Psoas muscle (tissue), 8 donors: ENCODE measurements around the gene CDKN2C. TPM values are rescaled to one million over a fixed set of nuclear protein-coding genes. Genes with fewer than 3 reads are reported as not detected.
"Not testable (repeated sequence)": the region's sequence is repeated elsewhere in the genome, so short reads cannot be mapped to it uniquely, and the experiment has no call there.

ENCODE experiments used
- ATAC-seq, 4 donors: fragments of 200-7000 bp; cut with Tn5 transposase; one replicate each; pipeline ENCODE4 v1.9.1; 2020; ENCODE audit warnings: moderate library complexity in 3 of 4, mild to moderate bottlenecking in 2 of 4
- DNase-seq, 2 donors: peaks; one replicate each; pipeline ENCODE4 v3.0.0-alpha.2; 2020
- H3K27ac ChIP-seq: fragments of 200-600 bp; one replicate; pipeline ENCODE4 v1.8.0; 2022
- H3K27me3 ChIP-seq, 3 donors: fragments of 200-600 bp in 1 of 3; one replicate each; pipeline versions ENCODE4 v1.6.1 to v1.8.0; 2013 to 2022; ENCODE audit warnings: low read length in 2 of 3, mild to moderate bottlenecking in 2 of 3, moderate library complexity in 1 of 3; ENCODE audit not compliant: insufficient read depth in 3 of 3
- H3K36me3 ChIP-seq, 2 donors: fragments of 200-600 bp in 1 of 2; one replicate each; pipeline versions ENCODE4 v1.6.1 to v1.8.0; 2013 to 2022; ENCODE audit warnings: low read depth in 1 of 2, mild to moderate bottlenecking in 1 of 2, moderate library complexity in 1 of 2; ENCODE audit not compliant: insufficient read depth in 1 of 2
- H3K4me1 ChIP-seq: fragments of 200-600 bp; one replicate; pipeline ENCODE4 v1.8.0; 2022
- H3K4me3 ChIP-seq: fragments of 200-600 bp; one replicate; pipeline ENCODE4 v1.8.0; 2022; ENCODE audit warnings: mild to moderate bottlenecking
- H3K9me3 ChIP-seq: fragments of 200-600 bp; one replicate; pipeline ENCODE4 v1.8.0; 2022
- CTCF ChIP-seq: fragments of 200-600 bp; IDR thresholded peaks from one replicate; pipeline ENCODE4 v1.8.0; 2022; ENCODE audit warnings: antibody characterized with exemption
- WGBS, 3 donors: extraction: QIAGEN DNeasy Blood & Tissue Kit; methylation state at CpG; one replicate each; pipeline versions ENCODE4 v1.1.6 to v1.1.7; 2013; 5-methylcytosine and 5-hydroxymethylcytosine counted together
- intact Hi-C, 2 donors: fragments of 100-400 bp; cut with DNase I; formaldehyde crosslinking; loops; one replicate each; pipeline versions ENCODE4 v1.11.0 to v1.14.2; 2022
- polyA plus RNA-seq, 3 donors: library from polyadenylated mRNA; stranded (reverse); fragments of 200-250 nt; gene quantifications; one replicate each; pipeline ENCODE4 v1.2.3, GENCODE V29; 2013
- total RNA-seq, 4 donors: library from RNA; stranded (reverse); fragmentation: NEBNext Ultra II Directional in 2 of 4; extraction: Animal tissue kit (Norgen Biotek cat#: 25700) in 2 of 4; gene quantifications; one replicate each; pipeline versions ENCODE4 v1.2.1 to v1.2.4, GENCODE V29; 2021 to 2023
- donor health status: healthy with polysubstance abuse.
- donor health status: DM: no; HTN: no; CAD: no; lungs with moderate emphysema.
- donor health status: Bipolar disorder and iron deficiency.
- donor health status: healthy.
- donor health status: DM: yes; HTN: yes; CAD: no.
- donor health status: DM: no; HTN: no; CAD: no.
- donor health status: DM: no; HTN: no; CAD: no.
- donor health status: DM: yes; HTN: yes; CAD: no.

Gene CDKN2C
- total and polyA plus RNA-seq, 7 donors = 3.5 to 12.7 (median 7.3) TPM

- intact Hi-C loops = no loop called here
- no peak for TF ChIP-seq CTCF
- no peaks in the 10 kb centered on the region for H3K9me3 ChIP-seq
- DNase-seq (no peak), ATAC-seq (no peak)
- no peaks in the 10 kb centered on the region for H3K27me3 ChIP-seq
- no peak overlapping the region for H3K4me3 ChIP-seq
- no peaks in the 10 kb centered on the region for H3K36me3 ChIP-seq
- no peak overlapping the region for H3K27ac ChIP-seq
- no peaks in the 10 kb centered on the region for H3K4me1 ChIP-seq
- 73 to 77% (median 77%) methylated on average over 1 of the region's 1 CpG for WGBS, 3 donors
Observed at GRCh38 chr1:50995651-50996050, 25.6 kb downstream of the CDKN2C start.

GRCh38 chr1:50996083-50996482, 26.0 kb downstream of the CDKN2C start:
- 87 to 91% (median 89%) methylated on average over 3 of the region's 3 CpGs for WGBS, 3 donors

GRCh38 chr1:50999375-50999774, 29.3 kb downstream of the CDKN2C start:
- H3K4me1 ChIP-seq, H3K4me3 ChIP-seq, intact Hi-C loops, H3K27ac ChIP-seq, H3K9me3 ChIP-seq, H3K36me3 ChIP-seq, DNase-seq, H3K27me3 ChIP-seq, ATAC-seq: not testable (repeated sequence)
- 66 to 87% (median 70%) methylated on average over 1 of the region's 1 CpG for WGBS, 3 donors

More at GRCh38 chr1:50996083-50996482, 26.0 kb downstream of the CDKN2C start:
- intact Hi-C loops = no loop called here
- H3K4me1 ChIP-seq = no peaks in the 10 kb centered on the region
- DNase-seq (no peak), ATAC-seq (no peak)
- H3K27ac ChIP-seq = no peak overlapping the region
- no peaks in the 10 kb centered on the region for H3K9me3 ChIP-seq
- no peak for TF ChIP-seq CTCF
- H3K4me3 ChIP-seq = no peak overlapping the region
- H3K27me3 ChIP-seq = no peaks in the 10 kb centered on the region
- no peaks in the 10 kb centered on the region for H3K36me3 ChIP-seq

- TF ChIP-seq CTCF = no peak
- Histone ChIP-seq H3K4me3 (no peak overlapping the region), H3K27ac (no peak overlapping the region), H3K27me3 (no peaks in the 10 kb centered on the region), H3K4me1 (no peaks in the 10 kb centered on the region), H3K36me3 (no peaks in the 10 kb centered on the region), H3K9me3 (no peaks in the 10 kb centered on the region)
- 90 to 97% (median 95%) methylated on average over 1 of the region's 1 CpG for WGBS, 3 donors
- ATAC-seq = no peak
- no peak for DNase-seq
- intact Hi-C loops = no loop called here
Observed at GRCh38 chr1:51000160-51000559, 30.1 kb downstream of the CDKN2C start.

- no peak overlapping the region for H3K27ac ChIP-seq
- intact Hi-C loops = no loop called here
- H3K36me3 ChIP-seq = no peaks in the 10 kb centered on the region
- H3K4me3 ChIP-seq = no peak overlapping the region
- ATAC-seq = no peak
- DNase-seq = no peak
- H3K9me3 ChIP-seq = no peaks in the 10 kb centered on the region
- TF ChIP-seq CTCF = no peak
- H3K4me1 ChIP-seq = no peaks in the 10 kb centered on the region
- H3K27me3 ChIP-seq = no peaks in the 10 kb centered on the region
- WGBS, 3 donors = 59 to 66% (median 63%) methylated on average over 2 of the region's 2 CpGs
Observed at GRCh38 chr1:51000651-51001050, 30.6 kb downstream of the CDKN2C start.
